H1 (cell line): ENCODE results near the gene SLC24A4. TPM values are rescaled to one million over a fixed set of nuclear protein-coding genes. Genes with fewer than 3 reads are reported as not detected.

Source experiments
- CTCF ChIA-PET: fragments of 300-600 bp; sonication (Branson Sonifier 250); formaldehyde crosslinking; loops from one replicate; lab custom pipeline; 2021; ENCODE audit not compliant: partially characterized antibody; lab: Charles Lee
- POLR2A ChIA-PET: fragments of 300-600 bp; sonication (Branson Sonifier 250); formaldehyde crosslinking; loops from one replicate; lab custom pipeline; 2021; ENCODE audit warnings: inconsistent platforms; ENCODE audit not compliant: partially characterized antibody; lab: Charles Lee
- DNase-seq, 2 experiments: peaks; one replicate each; pipeline versions ENCODE4 v3.0.0 to v3.0.0-alpha.2; 2010 to 2022; ENCODE audit warnings: low spot score in 2 of 2, low read depth in 1 of 2, mixed read lengths in 1 of 2
- FAIRE-seq: peaks from 2 replicates; lab custom pipeline; 2011; peaks lifted over from hg19 to GRCh38; lab: Jason Lieb, UNC
- H2AFZ ChIP-seq: 2 replicates; pipeline ENCODE4 v1.8.1; 2012; ENCODE audit warnings: low read length, inconsistent platforms
- H2AK5ac ChIP-seq: 2 replicates; pipeline ENCODE4 v1.6.1; 2013; ENCODE audit warnings: low read depth, low read length
- H2BK120ac ChIP-seq: replicated peaks from 2 replicates; pipeline ENCODE3; 2013; ENCODE audit warnings: low read depth, low read length, inconsistent platforms
- H2BK12ac ChIP-seq: 2 replicates; pipeline ENCODE4 v1.6.1; 2013; ENCODE audit warnings: low read depth, low read length
- H2BK15ac ChIP-seq: 2 replicates; pipeline ENCODE4 v1.6.1; 2013; ENCODE audit warnings: low read length
- H2BK20ac ChIP-seq: 2 replicates; pipeline ENCODE4 v1.6.1; 2013; ENCODE audit warnings: low read length
- H2BK5ac ChIP-seq: 2 replicates; pipeline ENCODE4 v1.6.1; 2013; ENCODE audit warnings: low read depth, low read length
- H3K14ac ChIP-seq: 2 replicates; pipeline ENCODE4 v1.6.1; 2013; ENCODE audit warnings: inconsistent platforms; ENCODE audit not compliant: insufficient read length
- H3K18ac ChIP-seq: 2 replicates; pipeline ENCODE4 v1.6.1; 2013; ENCODE audit warnings: low read length; ENCODE audit errors: extremely low read depth
- H3K23ac ChIP-seq: 2 replicates; pipeline ENCODE4 v1.6.1; 2013; ENCODE audit warnings: inconsistent platforms; ENCODE audit not compliant: insufficient read length
- H3K23me2 ChIP-seq: 2 replicates; pipeline ENCODE4 v1.6.1; 2013; ENCODE audit warnings: low read depth, low read length
- H3K27ac ChIP-seq: 2 replicates; pipeline ENCODE4 v1.6.1; 2011; ENCODE audit warnings: low read depth, low read length, inconsistent platforms
- H3K27me3 ChIP-seq, 4 experiments: replicated peaks in 1 of 4; 1 replicate in 1 of 4; 2 replicates in 3 of 4; pipeline versions ENCODE4 v1.6.1 to v1.8.1; 2011 to 2013; ENCODE audit warnings: low read length in 3 of 4, mild to moderate bottlenecking in 3 of 4, inconsistent platforms in 2 of 4, mixed read lengths in 2 of 4, moderate library complexity in 1 of 4; ENCODE audit not compliant: control insufficient read depth in 3 of 4, insufficient read depth in 3 of 4; ENCODE audit errors: extremely low read depth in 1 of 4
- H3K36me3 ChIP-seq, 4 experiments: 2 replicates each; pipeline versions ENCODE4 v1.6.1 to v1.8.1; 2011 to 2013; ENCODE audit warnings: mild to moderate bottlenecking in 4 of 4, low read length in 3 of 4, moderate library complexity in 2 of 4, control low read depth in 1 of 4, inconsistent platforms in 1 of 4; ENCODE audit not compliant: insufficient read depth in 4 of 4, control insufficient read depth in 2 of 4
- H3K4ac ChIP-seq: replicated peaks from 2 replicates; pipeline ENCODE3; 2013; ENCODE audit warnings: low read length, low read depth, mixed read lengths, inconsistent platforms; ENCODE audit not compliant: insufficient read length
- H3K4me1 ChIP-seq, 4 experiments: replicated peaks in 1 of 4; 1 replicate in 1 of 4; 2 replicates in 3 of 4; pipeline versions ENCODE4 v1.6.1 to v1.8.1; 2011 to 2013; ENCODE audit warnings: low read length in 3 of 4, inconsistent platforms in 2 of 4, mixed read lengths in 1 of 4; ENCODE audit not compliant: insufficient read depth in 4 of 4, control insufficient read depth in 3 of 4
- H3K4me2 ChIP-seq, 2 experiments: 2 replicates each; pipeline versions ENCODE4 v1.6.1 to v1.8.1; 2011 to 2013; ENCODE audit warnings: low read depth in 2 of 2, low read length in 2 of 2, control low read depth in 1 of 2, inconsistent platforms in 1 of 2, mild to moderate bottlenecking in 1 of 2; ENCODE audit not compliant: insufficient read depth in 1 of 2
- H3K4me3 ChIP-seq, 4 experiments: fragments of 200-600, 300-600 bp in 1 of 4; sonication (generic), shearing (Covaris generic), sonication (Bioruptor Twin) in 1 of 4; 2 replicates each; pipeline versions ENCODE4 v1.5.1 to v1.8.1; 2011 to 2016; ENCODE audit warnings: low read length in 4 of 4, low read depth in 3 of 4, control low read depth in 2 of 4, inconsistent platforms in 2 of 4, mild to moderate bottlenecking in 2 of 4, mixed read lengths in 1 of 4, moderate library complexity in 1 of 4; ENCODE audit not compliant: insufficient read depth in 2 of 4; ENCODE audit errors: extremely low read depth in 1 of 4
- H3K56ac ChIP-seq: replicated peaks from 2 replicates; pipeline ENCODE3; 2013; ENCODE audit warnings: low read depth, mild to moderate bottlenecking, mixed read lengths, low read length, inconsistent platforms; ENCODE audit not compliant: insufficient read length
- H3K79me1 ChIP-seq: 2 replicates; pipeline ENCODE4 v1.6.1; 2013; ENCODE audit warnings: low read depth, low read length, control low read depth
- H3K79me2 ChIP-seq, 2 experiments: 2 replicates each; pipeline versions ENCODE4 v1.6.1 to v1.8.1; 2012 to 2013; ENCODE audit warnings: low read length in 2 of 2, mild to moderate bottlenecking in 2 of 2, inconsistent platforms in 1 of 2; ENCODE audit not compliant: insufficient read depth in 2 of 2, control insufficient read depth in 1 of 2
- H3K9ac ChIP-seq, 4 experiments: replicated peaks in 1 of 4; 1 replicate in 1 of 4; 2 replicates in 3 of 4; pipeline versions ENCODE4 v1.6.1 to v1.8.1; 2011 to 2013; ENCODE audit warnings: low read depth in 3 of 4, low read length in 3 of 4, control low read depth in 2 of 4, mild to moderate bottlenecking in 2 of 4, moderate library complexity in 2 of 4, inconsistent platforms in 1 of 4; ENCODE audit errors: extremely low read depth in 1 of 4
- H3K9me3 ChIP-seq, 2 experiments: 2 replicates each; pipeline versions ENCODE4 v1.6.1 to v1.8.1; 2012 to 2013; ENCODE audit warnings: mild to moderate bottlenecking in 2 of 2, moderate library complexity in 2 of 2, control low read depth in 1 of 2, inconsistent platforms in 1 of 2, low read depth in 1 of 2, low read length in 1 of 2, mixed read lengths in 1 of 2; ENCODE audit not compliant: insufficient read depth in 2 of 2
- H4K20me1 ChIP-seq, 2 experiments: replicated peaks in 1 of 2; 2 replicates each; pipeline versions ENCODE3 to v1.8.1; 2011 to 2013; ENCODE audit warnings: inconsistent platforms in 2 of 2, low read length in 2 of 2, mild to moderate bottlenecking in 1 of 2; ENCODE audit not compliant: insufficient read depth in 2 of 2, control insufficient read depth in 1 of 2
- H4K5ac ChIP-seq: 2 replicates; pipeline ENCODE4 v1.6.1; 2013; ENCODE audit warnings: low read length, low read depth, mixed read lengths, inconsistent platforms; ENCODE audit not compliant: insufficient read length
- H4K8ac ChIP-seq: 2 replicates; pipeline ENCODE4 v1.8.0; 2013; ENCODE audit warnings: mild to moderate bottlenecking, moderate library complexity, low read length, inconsistent platforms; ENCODE audit not compliant: insufficient read depth; ENCODE audit errors: extremely low read depth
- H4K91ac ChIP-seq: replicated peaks from 2 replicates; pipeline ENCODE3; 2013; ENCODE audit warnings: low read length, mixed read lengths, inconsistent platforms; ENCODE audit not compliant: insufficient read length
- ASH2L ChIP-seq: fragments of 200-600, 300-600 bp; sonication (generic); IDR thresholded peaks from one replicate; pipeline ENCODE4 v1.7.1; 2017; ENCODE audit warnings: low read length
- CREB1 ChIP-seq: IDR thresholded peaks from 2 replicates; pipeline ENCODE4 v1.6.1; 2012; ENCODE audit warnings: inconsistent platforms
- EZH2 ChIP-seq: fragments of 200-600 bp; sonication (generic); IDR thresholded peaks from 2 replicates; pipeline ENCODE4 v1.7.1; 2012; ENCODE audit warnings: low read depth, mild to moderate bottlenecking, moderate library complexity, low read length, inconsistent platforms; ENCODE audit not compliant: severe bottlenecking
- GABPA ChIP-seq: IDR thresholded peaks from 2 replicates; pipeline ENCODE4 v1.6.1; 2011; ENCODE audit warnings: mild to moderate bottlenecking, low read length, moderate library complexity, borderline replicate concordance; ENCODE audit not compliant: insufficient read depth
- KDM4A ChIP-seq: IDR thresholded peaks from one replicate; pipeline ENCODE4 v1.7.1; 2012; ENCODE audit warnings: low read depth, mild to moderate bottlenecking, moderate library complexity, low read length, inconsistent platforms; ENCODE audit not compliant: severe bottlenecking
- KDM5A ChIP-seq: fragments of 200-600 bp; IDR thresholded peaks from 2 replicates; pipeline ENCODE4 v1.7.1; 2012; ENCODE audit warnings: mild to moderate bottlenecking, low read length, inconsistent platforms, mixed read lengths
- RAD21 ChIP-seq, 2 experiments: IDR thresholded peaks in 1 of 2; conservative IDR thresholded peaks in 1 of 2; 2 replicates each; pipeline ENCODE4 v1.6.1; 2011; ENCODE audit warnings: low read depth in 2 of 2, low read length in 2 of 2, improper control_type of control experiment in 1 of 2, inconsistent platforms in 1 of 2, mild to moderate bottlenecking in 1 of 2, moderate library complexity in 1 of 2
- SUZ12 ChIP-seq: fragments of 200-600 bp; sonication (generic); IDR thresholded peaks from 2 replicates; pipeline ENCODE4 v1.6.1; 2012; ENCODE audit warnings: mild to moderate bottlenecking, inconsistent platforms, low read length, moderate library complexity, mixed read lengths
- TCF12 ChIP-seq: IDR thresholded peaks from 2 replicates; pipeline ENCODE4 v1.6.1; 2011; ENCODE audit warnings: low read depth, mild to moderate bottlenecking, low read length
- WGBS, 2 experiments: shearing (Covaris generic) in 1 of 2; methylation state at CpG; one replicate each; pipeline versions ENCODE4 v1.1.6 to v1.1.7; 2013 to 2015; ENCODE audit warnings: low lambda C conversion rate in 2 of 2, mixed read lengths in 2 of 2, inconsistent platforms in 1 of 2, low coverage in 1 of 2, missing lambda C conversion rate in 1 of 2; ENCODE audit not compliant: insufficient replicate concordance in 2 of 2, insufficient coverage in 1 of 2, insufficient read length in 1 of 2; ENCODE audit errors: extremely low coverage in 1 of 2, missing lambda C conversion rate in 1 of 2; 5-methylcytosine and 5-hydroxymethylcytosine counted together
- polyA plus RNA-seq, 7 experiments: library from polyadenylated mRNA; depleted of rRNA in 3 of 7; stranded (reverse) in 5 of 7; unstranded in 2 of 7; fragments of >200 nt in 5 of 7; fragments of 200-250 nt in 2 of 7; gene quantifications; 1 replicate in 5 of 7; 2 replicates in 1 of 7; 4 replicates in 1 of 7; pipeline versions ENCODE4 v1.2.1 to v1.2.3, GENCODE V29; 2011 to 2013; ENCODE audit warnings: missing spikeins in 2 of 7, mixed read lengths in 2 of 7
- total RNA-seq: library from RNA; stranded (reverse); fragmentation: NEBNext Ultra II Directional; extraction: Animal tissue kit (Norgen Biotek cat#: 25700); gene quantifications from 2 replicates; pipeline ENCODE4 v1.2.1, GENCODE V29; 2021

Gene SLC24A4
- total and polyA plus RNA-seq, 2 of the 8 experiments (the other 6 are each of a cell fraction or from before 2014, with no cell fraction given) = 0.27 to 0.89 TPM

- POLR2A ChIA-PET = no interaction called here
- Histone ChIP-seq H2BK15ac (no peak overlapping the region), H3K27ac (no peak overlapping the region), H3K23me2 (peaks cover 14% of the 10 kb centered on the region; the same call in 1 of the 2 replicates), H3K4ac (no peak overlapping the region), H2BK5ac (no peak overlapping the region), H3K36me3 (no peaks in the 10 kb centered on the region), H3K9me3 (no peaks in the 10 kb centered on the region), H4K20me1 (no peaks in the 10 kb centered on the region), H4K5ac (no peak overlapping the region), H3K4me2 (peak overlapping the region; percentile 74 to 98), H3K18ac (no peak overlapping the region; the same call in 1 of the 2 replicates), H3K79me1 (no peaks in the 10 kb centered on the region), H3K23ac (no peak overlapping the region), H4K8ac (peak overlapping the region; percentile 88), H3K79me2 (no peaks in the 10 kb centered on the region), H2BK120ac (no peak overlapping the region), H3K27me3 (peaks cover 12 to 43% (median 28%) of the 10 kb centered on the region in 4 experiments), H2BK20ac (no peak overlapping the region), H2BK12ac (no peak overlapping the region), H3K9ac (peak overlapping the region in 3 of 4 experiments; percentile 13 to 35 (median 24); a peak in 2 of 7 replicates), H3K4me1 (0 out of 7 replicates have a peak, but pooled peaks cover 0 to 5% (median under 1%) of the 10 kb centered on the region in 4 experiments)
- no peak for FAIRE-seq
- DNase-seq = peak in 1 of 2 experiments; percentile 61
- TF ChIP-seq EZH2 (peak; percentile 84), GABPA (peak; percentile 38; the same call in 1 of the 2 replicates), ASH2L (peak; percentile 51), KDM4A (peak; percentile 66), RAD21 (IDR thresholded peaks at IDR 0.05 in 1 of 2, conservative IDR thresholded peaks at IDR 0.05 in 1 of 2; ENCODE audit: low read depth in 2 of 2, low read length in 2 of 2) (no peak), KDM5A (no peak), CREB1 (no peak), TCF12 (no peak), SUZ12 (peak; percentile 82; the same call in 1 of the 2 replicates)
- TF ChIP-seq, all 59 proteins: peak for 5
- 5% methylated on average over 62 of the region's 81 CpGs; no CpG with 5 or more reads in 1 of the 2 experiments for WGBS, 2 experiments
- Histone ChIP-seq H3K56ac (peak overlapping the region; percentile 22), H2AFZ (peak overlapping the region; percentile 75; the same call in 1 of the 2 replicates), H3K14ac (no peak overlapping the region), H4K91ac (no peak overlapping the region), H2AK5ac (no peak overlapping the region), H3K4me3 (peak overlapping the region; percentile 48 to 77 (median 70))
- CTCF ChIA-PET = interaction anchor here (0.5 to 1.7 kb wide), 4 partner anchors 10 to 79 kb away, joined by 3 to 5 read pairs (median 4); no protein-coding TSS in a partner anchor
These were observed 191.2 kb downstream of the SLC24A4 start for GRCh38 chr14:92513966-92514843.
